IMR-90 (cell line): ENCODE measurements around the gene USP25. TPM values are rescaled to one million over a fixed set of nuclear protein-coding genes. Genes with fewer than 3 reads are reported as not detected.
A peak's percentile ranks its signal among the peaks of the same experiment; 100 is the strongest.

Experiments
- ATAC-seq: fragments of 200-7000 bp; cut with Tn5 transposase; 2 replicates; pipeline ENCODE4 v1.9.1; 2020; ENCODE audit warnings: low read depth, mild to moderate bottlenecking, moderate library complexity
- BruUV-seq: library from RNA; stranded (reverse); fragments of 400-500 nt; replicated peaks from 2 replicates; lab custom pipeline; 2021; lab: Mats Ljungman, UMichigan
- CTCF ChIA-PET: fragments of 300-600 bp; formaldehyde crosslinking; extraction: SDS; loops from one replicate; lab custom pipeline; 2021; ENCODE audit warnings: antibody characterized with exemption; lab: Yijun Ruan, JAX
- POLR2A ChIA-PET: fragments of 300-600 bp; sonication (Branson Sonifier 250); formaldehyde crosslinking; loops from one replicate; lab custom pipeline; 2022; ENCODE audit warnings: antibody characterized with exemption; ENCODE audit not compliant: unreplicated experiment; lab: Charles Lee
- DNase-seq: peaks from one replicate; pipeline ENCODE4 v3.0.0; 2013
- H2AFZ ChIP-seq: replicated peaks from 2 replicates; pipeline ENCODE3; 2013; ENCODE audit warnings: low read length, mild to moderate bottlenecking; ENCODE audit not compliant: poor library complexity
- H2AK5ac ChIP-seq: 2 replicates; pipeline ENCODE4 v1.6.1; 2013; ENCODE audit warnings: low read depth, low read length, inconsistent platforms
- H2AK9ac ChIP-seq: replicated peaks from 2 replicates; pipeline ENCODE3; 2013; ENCODE audit warnings: mild to moderate bottlenecking, low read depth, low read length, moderate library complexity; ENCODE audit not compliant: poor library complexity
- H2BK120ac ChIP-seq: 2 replicates; pipeline ENCODE4 v1.6.1; 2013; ENCODE audit warnings: low read depth, low read length, inconsistent platforms
- H2BK15ac ChIP-seq: 3 replicates; pipeline ENCODE4 v1.6.1; 2013; ENCODE audit warnings: low read depth, low read length, inconsistent platforms
- H2BK20ac ChIP-seq: 2 replicates; pipeline ENCODE4 v1.6.1; 2013; ENCODE audit warnings: low read depth, mild to moderate bottlenecking, inconsistent platforms, low read length, moderate library complexity
- H2BK5ac ChIP-seq: 2 replicates; pipeline ENCODE4 v1.6.1; 2013; ENCODE audit warnings: mild to moderate bottlenecking, low read depth, low read length, inconsistent platforms; ENCODE audit not compliant: poor library complexity, severe bottlenecking
- H3K14ac ChIP-seq: replicated peaks from 2 replicates; pipeline ENCODE4 v1.6.1; 2013; ENCODE audit warnings: low read depth, low read length, inconsistent platforms
- H3K18ac ChIP-seq: 2 replicates; pipeline ENCODE4 v1.6.1; 2013; ENCODE audit warnings: low read depth, low read length, control low read depth
- H3K23ac ChIP-seq: 2 replicates; pipeline ENCODE4 v1.6.1; 2013; ENCODE audit warnings: low read depth, low read length, inconsistent platforms
- H3K27ac ChIP-seq: 2 replicates; pipeline ENCODE4 v1.5.1; 2013; ENCODE audit warnings: mild to moderate bottlenecking, control low read depth, low read length; ENCODE audit not compliant: insufficient read depth
- H3K27me3 ChIP-seq: 2 replicates; pipeline ENCODE4 v1.6.1; 2013; ENCODE audit warnings: low read length; ENCODE audit not compliant: control insufficient read depth, insufficient read depth
- H3K36me3 ChIP-seq: 2 replicates; pipeline ENCODE4 v1.6.1; 2013; ENCODE audit warnings: low read length, mixed read lengths; ENCODE audit not compliant: control insufficient read depth, insufficient read depth
- H3K4ac ChIP-seq: 2 replicates; pipeline ENCODE4 v1.6.1; 2013; ENCODE audit warnings: low read depth, low read length, inconsistent platforms
- H3K4me1 ChIP-seq: 2 replicates; pipeline ENCODE4 v1.6.1; 2013; ENCODE audit warnings: low read length, mixed read lengths; ENCODE audit not compliant: control insufficient read depth, insufficient read depth
- H3K4me2 ChIP-seq: 2 replicates; pipeline ENCODE4 v1.6.1; 2013; ENCODE audit warnings: low read depth, mild to moderate bottlenecking, control low read depth, low read length, moderate library complexity
- H3K4me3 ChIP-seq: 2 replicates; pipeline ENCODE4 v1.5.1; 2013; ENCODE audit warnings: low read depth, mild to moderate bottlenecking, control low read depth, low read length, moderate library complexity; ENCODE audit not compliant: insufficient read depth
- H3K56ac ChIP-seq: 2 replicates; pipeline ENCODE4 v1.6.1; 2013; ENCODE audit warnings: low read length, inconsistent platforms; ENCODE audit not compliant: insufficient read depth; ENCODE audit errors: extremely low read depth
- H3K79me1 ChIP-seq, 2 experiments: 2 replicates each; pipeline ENCODE4 v1.6.1; 2013; ENCODE audit warnings: low read length in 2 of 2, inconsistent platforms in 1 of 2, low read depth in 1 of 2
- H3K9ac ChIP-seq: 2 replicates; pipeline ENCODE4 v1.6.1; 2013; ENCODE audit warnings: low read depth, low read length, control low read depth
- H3K9me1 ChIP-seq: 2 replicates; pipeline ENCODE4 v1.6.1; 2013; ENCODE audit warnings: low read length, inconsistent platforms; ENCODE audit not compliant: insufficient read depth
- H3K9me3 ChIP-seq: 2 replicates; pipeline ENCODE4 v1.6.1; 2013; ENCODE audit warnings: low read length; ENCODE audit not compliant: control insufficient read depth, insufficient read depth
- H4K20me1 ChIP-seq: 2 replicates; pipeline ENCODE4 v1.6.1; 2013; ENCODE audit warnings: low read length, inconsistent platforms; ENCODE audit not compliant: insufficient read depth
- H4K5ac ChIP-seq: 2 replicates; pipeline ENCODE4 v1.6.1; 2013; ENCODE audit warnings: mild to moderate bottlenecking, low read depth, low read length, control low read depth
- H4K8ac ChIP-seq, 2 experiments: 2 replicates each; pipeline ENCODE4 v1.6.1; 2013; ENCODE audit warnings: low read depth in 2 of 2, low read length in 2 of 2, control low read depth in 1 of 2, inconsistent platforms in 1 of 2
- H4K91ac ChIP-seq: 2 replicates; pipeline ENCODE4 v1.6.1; 2013; ENCODE audit warnings: low read depth, low read length, inconsistent platforms; ENCODE audit not compliant: insufficient read depth
- BHLHE40 ChIP-seq: fragments of 150-350 bp; IDR thresholded peaks from 2 replicates; pipeline ENCODE4 v1.6.1; 2016; ENCODE audit warnings: mild to moderate bottlenecking, low read depth, low read length
- MAFK ChIP-seq: IDR thresholded peaks from 2 replicates; pipeline ENCODE4 v1.6.1; 2012; ENCODE audit warnings: low read depth, low read length, improper control_type of control experiment
- RAD21 ChIP-seq: IDR thresholded peaks from 2 replicates; pipeline ENCODE4 v1.6.1; 2012; ENCODE audit warnings: low read length, improper control_type of control experiment
- WGBS, 2 experiments: methylation state at CpG; one replicate each; pipeline versions ENCODE4 v1.1.5 to v1.1.7; 2013; ENCODE audit warnings: missing lambda C conversion rate in 2 of 2; ENCODE audit not compliant: insufficient read length in 1 of 2; ENCODE audit errors: extremely low coverage in 2 of 2; 5-methylcytosine and 5-hydroxymethylcytosine counted together
- dilution Hi-C: fragments of 300-500 bp; cut with HindIII; formaldehyde crosslinking; loops from one replicate; pipeline ENCODE4 v1.14.3; 2018; ENCODE audit warnings: low sequenced_read_pairs; ENCODE audit not compliant: unreplicated experiment
- in situ Hi-C: fragments of 300-500 bp; cut with MboI; formaldehyde crosslinking; loops from 3 replicates; pipeline ENCODE4 v1.14.3; 2019; ENCODE audit warnings: low sequenced_read_pairs, inconsistent platforms, mixed read lengths
- intact Hi-C: fragments of 100-400 bp; cut with micrococcal nuclease; formaldehyde crosslinking; loops from 2 replicates; pipeline ENCODE4 v1.10.0; 2022
- polyA plus RNA-seq, 3 experiments: library from polyadenylated mRNA; depleted of rRNA; stranded (reverse); fragments of >200 nt; gene quantifications; 2 replicates each; pipeline ENCODE4 v1.2.3, GENCODE V29; 2012; ENCODE audit warnings: low replicate concordance in 1 of 3
- total RNA-seq: library from RNA; depleted of rRNA; stranded (reverse); fragments of >200 nt; gene quantifications from 2 replicates; pipeline ENCODE4 v1.2.3, GENCODE V29; 2012

The USP25 gene
- total and polyA plus RNA-seq, 2 of the 4 experiments (the other 2 are of a cell fraction): 9.3 to 23.3 TPM

- Histone ChIP-seq H4K91ac (no peak overlapping the region), H3K4me1 (no peaks in the 10 kb centered on the region; the same call in 1 of the 2 replicates), H3K4me3 (no peak overlapping the region), H3K9ac (no peak overlapping the region), H3K9me1 (no peaks in the 10 kb centered on the region; the same call in 1 of the 2 replicates), H3K23ac (no peak overlapping the region), H2BK120ac (no peak overlapping the region), H4K5ac (no peak overlapping the region), H2BK20ac (no peak overlapping the region), H3K27ac (no peak overlapping the region), H2AK9ac (no peak overlapping the region), H3K36me3 (0 out of 2 replicates have a peak, but pooled peaks cover 2% of the 10 kb centered on the region), H3K4ac (no peak overlapping the region), H2AK5ac (no peak overlapping the region), H3K9me3 (no peaks in the 10 kb centered on the region), H2AFZ (no peak overlapping the region), H3K79me1 (peaks cover 2 to 7% of the 10 kb centered on the region in 2 experiments; a peak in 3 of 4 replicates), H4K20me1 (no peaks in the 10 kb centered on the region), H4K8ac (no peak overlapping the region), H2BK15ac (no peak overlapping the region), H3K4me2 (no peak overlapping the region), H3K27me3 (no peaks in the 10 kb centered on the region), H3K56ac (no peak overlapping the region), H2BK5ac (no peak overlapping the region), H3K18ac (no peak overlapping the region), H3K14ac (no peak overlapping the region)
- no TSS peak for BruUV-seq
- ChIA-PET POLR2A (interaction anchor here (0.6 kb wide), 1 partner anchor 8 kb away, joined by 4 read pairs; no protein-coding TSS in a partner anchor), CTCF (interaction anchor here (1.0 kb wide), 2 partner anchors 10 to 36 kb away, joined by 3 read pairs; no protein-coding TSS in a partner anchor)
- dilution Hi-C loops (no loop called here), intact Hi-C loops (loop anchor here (5.0 kb wide), 1 partner anchor 111 kb away; no protein-coding TSS in a partner anchor), in situ Hi-C loops (no loop called here)
- ATAC-seq (no peak), DNase-seq (no peak)
- no CpG with 5 or more reads among the region's 1 CpG for WGBS, 2 experiments
- TF ChIP-seq MAFK: peak; percentile 51
- no peak for TF ChIP-seq RAD21
- no peak for TF ChIP-seq BHLHE40
Observed at GRCh38 chr21:15843766-15844165, 114.0 kb downstream of the USP25 start.
